Activated naive CD8-positive, alpha-beta T cell treated with anti-CD3 and anti-CD28 coated beads, Interleukin-2, amount 50 U/mL, for 24 hours (primary cell): ENCODE data around the gene SYT1.

Experiments
- ATAC-seq: fragments of 150-1000 bp; cut with Tn5 transposase; one replicate; pipeline ENCODE4 v1.10.0; 2021
- DNase-seq: peaks from one replicate; pipeline ENCODE4 v3.0.0; 2021
- H3K27ac Mint-ChIP-seq: one replicate; pipeline ENCODE4 v1.8.0; 2021; ENCODE audit warnings: mild to moderate bottlenecking, mixed read lengths
- H3K27me3 Mint-ChIP-seq: one replicate; pipeline ENCODE4 v1.8.0; 2021; ENCODE audit warnings: mixed read lengths
- H3K36me3 Mint-ChIP-seq: one replicate; pipeline ENCODE4 v1.8.0; 2021; ENCODE audit warnings: low read depth, mixed read lengths
- H3K4me1 Mint-ChIP-seq: one replicate; pipeline ENCODE4 v1.8.0; 2021; ENCODE audit warnings: mixed read lengths
- H3K4me3 Mint-ChIP-seq: one replicate; pipeline ENCODE4 v1.8.0; 2021; ENCODE audit warnings: mild to moderate bottlenecking, moderate library complexity, mixed read lengths
- H3K9me3 Mint-ChIP-seq: one replicate; pipeline ENCODE4 v1.8.0; 2021; ENCODE audit warnings: mixed read lengths

Gene SYT1

GRCh38 chr12:79085106-79085682, 220.6 kb downstream of the SYT1 start:
- Mint-ChIP-seq H3K9me3 (no peaks in the 10 kb centered on the region), H3K27ac (no peak overlapping the region), H3K36me3 (no peaks in the 10 kb centered on the region), H3K27me3 (no peaks in the 10 kb centered on the region), H3K4me3 (no peak overlapping the region), H3K4me1 (no peaks in the 10 kb centered on the region)
- ATAC-seq (no peak), DNase-seq (no peak)

GRCh38 chr12:79086541-79087296, 222.1 kb downstream of the SYT1 start:
- Mint-ChIP-seq H3K4me1 (no peaks in the 10 kb centered on the region), H3K27ac (no peak overlapping the region), H3K9me3 (no peaks in the 10 kb centered on the region), H3K27me3 (no peaks in the 10 kb centered on the region), H3K4me3 (no peak overlapping the region), H3K36me3 (no peaks in the 10 kb centered on the region)
- no peak for DNase-seq
- no peak for ATAC-seq

GRCh38 chr12:79098530-79098929, 234.0 kb downstream of the SYT1 start:
- no peak overlapping the region for H3K4me3 Mint-ChIP-seq
- DNase-seq, result no peak

GRCh38 chr12:79108962-79109361, 244.4 kb downstream of the SYT1 start:
- H3K4me1 Mint-ChIP-seq, result no peaks in the 10 kb centered on the region
- no peaks in the 10 kb centered on the region for H3K36me3 Mint-ChIP-seq
- H3K27me3 Mint-ChIP-seq, result no peaks in the 10 kb centered on the region
- no peak for ATAC-seq
- peaks cover 15% of the 10 kb centered on the region for H3K9me3 Mint-ChIP-seq
- H3K27ac Mint-ChIP-seq, result no peak overlapping the region
- no peak overlapping the region for H3K4me3 Mint-ChIP-seq
- DNase-seq, result no peak

More at GRCh38 chr12:79098530-79098929, 234.0 kb downstream of the SYT1 start:
- no peak for ATAC-seq
- Mint-ChIP-seq H3K27ac (no peak overlapping the region), H3K9me3 (no peaks in the 10 kb centered on the region), H3K27me3 (no peaks in the 10 kb centered on the region), H3K4me1 (no peaks in the 10 kb centered on the region), H3K36me3 (no peaks in the 10 kb centered on the region)

GRCh38 chr12:79114896-79115295, 250.3 kb downstream of the SYT1 start:
- ATAC-seq, result no peak
- H3K4me3 Mint-ChIP-seq, result no peak overlapping the region
- no peaks in the 10 kb centered on the region for H3K27me3 Mint-ChIP-seq
- no peak for DNase-seq
- no peaks in the 10 kb centered on the region for H3K36me3 Mint-ChIP-seq
- peaks cover 14% of the 10 kb centered on the region for H3K9me3 Mint-ChIP-seq
- H3K4me1 Mint-ChIP-seq, result no peaks in the 10 kb centered on the region
- no peak overlapping the region for H3K27ac Mint-ChIP-seq

- ATAC-seq (no peak), DNase-seq (no peak)
- H3K4me1 Mint-ChIP-seq, result no peaks in the 10 kb centered on the region
- no peak overlapping the region for H3K4me3 Mint-ChIP-seq
- H3K27ac Mint-ChIP-seq, result no peak overlapping the region
- no peaks in the 10 kb centered on the region for H3K36me3 Mint-ChIP-seq
- no peaks in the 10 kb centered on the region for H3K27me3 Mint-ChIP-seq
- H3K9me3 Mint-ChIP-seq, result peaks cover 14% of the 10 kb centered on the region
Measured at GRCh38 chr12:79115743-79116142, 251.2 kb downstream of the SYT1 start.

GRCh38 chr12:79119796-79120195, 255.2 kb downstream of the SYT1 start:
- Mint-ChIP-seq H3K4me3 (no peak overlapping the region), H3K9me3 (peaks cover 4% of the 10 kb centered on the region), H3K36me3 (no peaks in the 10 kb centered on the region), H3K27me3 (no peaks in the 10 kb centered on the region), H3K4me1 (no peaks in the 10 kb centered on the region), H3K27ac (no peak overlapping the region)
- DNase-seq (no peak), ATAC-seq (no peak)

- Mint-ChIP-seq H3K9me3 (peaks cover 4% of the 10 kb centered on the region), H3K36me3 (no peaks in the 10 kb centered on the region), H3K27me3 (no peaks in the 10 kb centered on the region), H3K27ac (no peak overlapping the region), H3K4me3 (no peak overlapping the region), H3K4me1 (no peaks in the 10 kb centered on the region)
- DNase-seq (no peak), ATAC-seq (no peak)
Measured at GRCh38 chr12:79121486-79121885, 256.9 kb downstream of the SYT1 start.

- H3K9me3 Mint-ChIP-seq, result peaks cover 7% of the 10 kb centered on the region
- DNase-seq, result no peak
- H3K4me3 Mint-ChIP-seq, result no peak overlapping the region
- H3K27ac Mint-ChIP-seq, result no peak overlapping the region
- H3K4me1 Mint-ChIP-seq, result no peaks in the 10 kb centered on the region
- no peak for ATAC-seq
- no peaks in the 10 kb centered on the region for H3K36me3 Mint-ChIP-seq
- no peaks in the 10 kb centered on the region for H3K27me3 Mint-ChIP-seq
Measured at GRCh38 chr12:79124385-79124784, 259.8 kb downstream of the SYT1 start.

GRCh38 chr12:79125358-79125757, 260.8 kb downstream of the SYT1 start:
- DNase-seq (no peak), ATAC-seq (no peak)
- H3K27me3 Mint-ChIP-seq, result no peaks in the 10 kb centered on the region
- H3K36me3 Mint-ChIP-seq, result no peaks in the 10 kb centered on the region
- H3K4me1 Mint-ChIP-seq, result no peaks in the 10 kb centered on the region
- H3K27ac Mint-ChIP-seq, result no peak overlapping the region
- H3K4me3 Mint-ChIP-seq, result no peak overlapping the region
- peaks cover 7% of the 10 kb centered on the region for H3K9me3 Mint-ChIP-seq

- Mint-ChIP-seq H3K4me1 (no peaks in the 10 kb centered on the region), H3K27ac (no peak overlapping the region), H3K27me3 (no peaks in the 10 kb centered on the region), H3K9me3 (peaks cover 12% of the 10 kb centered on the region), H3K4me3 (no peak overlapping the region), H3K36me3 (no peaks in the 10 kb centered on the region)
- ATAC-seq (peak; percentile 52), DNase-seq (no peak)
Measured at GRCh38 chr12:79127271-79127751, 262.7 kb downstream of the SYT1 start.

- H3K27ac Mint-ChIP-seq, result no peak overlapping the region
- H3K4me1 Mint-ChIP-seq, result no peaks in the 10 kb centered on the region
- no peaks in the 10 kb centered on the region for H3K36me3 Mint-ChIP-seq
- no peak for ATAC-seq
- DNase-seq, result no peak
- no peaks in the 10 kb centered on the region for H3K27me3 Mint-ChIP-seq
- H3K9me3 Mint-ChIP-seq, result peaks cover 12% of the 10 kb centered on the region
- H3K4me3 Mint-ChIP-seq, result no peak overlapping the region
Measured at GRCh38 chr12:79128956-79129355, 264.4 kb downstream of the SYT1 start.

GRCh38 chr12:79138872-79139271, 274.3 kb downstream of the SYT1 start:
- no peak overlapping the region for H3K4me3 Mint-ChIP-seq
- H3K36me3 Mint-ChIP-seq, result no peaks in the 10 kb centered on the region
- no peak for ATAC-seq
- no peak overlapping the region for H3K27ac Mint-ChIP-seq
- no peaks in the 10 kb centered on the region for H3K9me3 Mint-ChIP-seq
- no peaks in the 10 kb centered on the region for H3K27me3 Mint-ChIP-seq
- H3K4me1 Mint-ChIP-seq, result no peaks in the 10 kb centered on the region
- no peak for DNase-seq

GRCh38 chr12:79140711-79141110, 276.1 kb downstream of the SYT1 start:
- ATAC-seq (no peak), DNase-seq (no peak)
- Mint-ChIP-seq H3K4me1 (no peaks in the 10 kb centered on the region), H3K27ac (no peak overlapping the region), H3K9me3 (no peaks in the 10 kb centered on the region), H3K36me3 (no peaks in the 10 kb centered on the region), H3K4me3 (no peak overlapping the region), H3K27me3 (no peaks in the 10 kb centered on the region)

GRCh38 chr12:79141776-79142175, 277.2 kb downstream of the SYT1 start:
- H3K9me3 Mint-ChIP-seq, result no peaks in the 10 kb centered on the region
- H3K4me3 Mint-ChIP-seq, result no peak overlapping the region
- DNase-seq (no peak), ATAC-seq (no peak)
- no peaks in the 10 kb centered on the region for H3K27me3 Mint-ChIP-seq
- H3K27ac Mint-ChIP-seq, result no peak overlapping the region
- no peaks in the 10 kb centered on the region for H3K4me1 Mint-ChIP-seq
- H3K36me3 Mint-ChIP-seq, result no peaks in the 10 kb centered on the region
